ENCODE results near the gene APBB1.

APBB1 gene

GRCh38 chr11:6443269-6444003 lies 24.5 kb upstream of the APBB1 start:
- no peak overlapping the region for H3K27ac ChIP-seq (ENCODE audit: low read depth, low read length, poor library complexity, severe bottlenecking)
- no peaks in the 10 kb centered on the region for H3K4me1 ChIP-seq (ENCODE audit: insufficient read depth, low read length, severe bottlenecking)
- H3K9me3 ChIP-seq (ENCODE audit: low read length): no peaks in the 10 kb centered on the region
- TF ChIP-seq CTCF (IDR thresholded peaks at IDR 0.05; ENCODE audit: low read length) (peak; percentile 91), EZH2 (IDR thresholded peaks at IDR 0.05; ENCODE audit: borderline replicate concordance, low read length) (no peak)
- no peak overlapping the region for H3K4me2 ChIP-seq (ENCODE audit: low read length)
- H3K9me2 ChIP-seq (ENCODE audit: low read depth, low read length): no peaks in the 10 kb centered on the region
- no peaks in the 10 kb centered on the region for H3F3A ChIP-seq (ENCODE audit: insufficient read depth, low read length)
- no peaks in the 10 kb centered on the region for H4K20me1 ChIP-seq (ENCODE audit: insufficient read depth, low read length)
- no peaks in the 10 kb centered on the region for H3K36me3 ChIP-seq (ENCODE audit: insufficient read depth, low read length)
- H3K27me3 ChIP-seq (ENCODE audit: insufficient read depth, low read length): no peaks in the 10 kb centered on the region
- H2AFZ ChIP-seq (ENCODE audit: low read length): no peak overlapping the region
- H3K9ac ChIP-seq (ENCODE audit: low read length): no peak overlapping the region
- H3K4me3 ChIP-seq (ENCODE audit: low read depth, low read length, poor library complexity, severe bottlenecking): no peak overlapping the region
- H3K79me2 ChIP-seq (ENCODE audit: insufficient read depth, low read length): no peaks in the 10 kb centered on the region

DNA sequence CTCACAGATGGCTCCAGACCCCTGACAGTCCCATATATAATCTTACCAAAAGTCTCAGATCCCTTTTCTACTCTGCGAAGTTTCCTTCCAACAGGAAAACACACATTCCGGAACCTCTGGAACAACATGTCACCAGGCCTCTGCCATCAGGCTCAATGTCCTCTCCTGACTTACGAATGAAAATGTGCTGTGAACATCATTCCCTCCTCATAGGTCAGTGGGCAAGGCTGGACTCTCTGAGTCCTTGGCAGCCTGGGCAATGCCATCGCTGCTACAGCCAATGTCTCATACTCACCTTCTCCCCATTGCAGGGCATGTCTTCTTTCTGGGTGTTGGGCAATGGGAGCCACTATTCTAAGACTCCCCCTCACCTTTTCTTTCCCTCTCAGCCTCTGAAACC lies 23.5 kb upstream of the APBB1 start:
- Histone ChIP-seq H4K20me1 (ENCODE audit: insufficient read depth, low read length) (no peaks in the 10 kb centered on the region), H3K27ac (ENCODE audit: low read depth, low read length, poor library complexity, severe bottlenecking) (no peak overlapping the region)

DNA sequence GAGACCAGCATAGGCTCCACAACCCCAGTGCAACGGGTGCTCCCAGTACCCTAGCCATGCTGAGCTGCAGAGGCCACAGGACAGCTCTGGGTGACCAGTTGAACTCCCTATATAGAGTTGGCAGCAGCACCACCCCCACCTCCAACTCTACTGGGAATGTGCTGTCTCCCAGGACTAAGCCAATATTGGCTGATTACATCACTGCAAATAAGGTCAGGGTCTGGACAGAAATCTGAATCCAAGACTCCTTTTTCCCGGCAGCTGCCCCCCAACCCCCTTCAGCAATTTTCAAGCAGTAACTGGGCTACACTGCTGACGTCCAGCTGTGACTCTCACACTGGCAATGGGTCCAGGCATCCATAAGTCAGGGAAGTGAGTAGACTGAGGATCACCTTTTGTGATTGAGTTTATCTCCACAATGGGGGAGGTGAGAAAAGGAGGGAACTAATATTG lies 22.0 kb upstream of the APBB1 start, which contains the start of gene HPX:
Gene HPX (minus strand): TSS at position 82 of the 453 bp plus-strand sequence. CDS start 24 bp downstream, at position 58.
- Histone ChIP-seq H3K36me3 (ENCODE audit: insufficient read depth, low read length) (no peaks in the 10 kb centered on the region), H3K9ac (ENCODE audit: low read length) (no peak within 1 kb of the TSS), H3K27me3 (ENCODE audit: insufficient read depth, low read length) (no peaks in the 10 kb centered on the region), H3K4me1 (ENCODE audit: insufficient read depth, low read length, severe bottlenecking) (peaks cover 3% of the 10 kb centered on the region), H4K20me1 (ENCODE audit: insufficient read depth, low read length) (no peaks in the 10 kb centered on the region), H2AFZ (ENCODE audit: low read length) (no peak within 1 kb of the TSS), H3K4me2 (ENCODE audit: low read length) (no peak within 1 kb of the TSS), H3F3A (ENCODE audit: insufficient read depth, low read length) (no peaks in the 10 kb centered on the region), H3K4me3 (ENCODE audit: low read depth, low read length, poor library complexity, severe bottlenecking) (no peak within 1 kb of the TSS), H3K9me3 (ENCODE audit: low read length) (no peaks in the 10 kb centered on the region), H3K79me2 (ENCODE audit: insufficient read depth, low read length) (no peaks in the 10 kb centered on the region), H3K9me2 (ENCODE audit: low read depth, low read length) (no peaks in the 10 kb centered on the region), H3K27ac (ENCODE audit: low read depth, low read length, poor library complexity, severe bottlenecking) (no peak within 1 kb of the TSS)
- no peak for TF ChIP-seq CTCF (IDR thresholded peaks at IDR 0.05; ENCODE audit: low read length)

More for the DNA sequence above, 23.5 kb upstream of the APBB1 start:
- H2AFZ ChIP-seq (ENCODE audit: low read length): no peak overlapping the region
- H3K9me2 ChIP-seq (ENCODE audit: low read depth, low read length): no peaks in the 10 kb centered on the region
- H3K36me3 ChIP-seq (ENCODE audit: insufficient read depth, low read length): no peaks in the 10 kb centered on the region
- no peak overlapping the region for H3K4me2 ChIP-seq (ENCODE audit: low read length)
- H3K9me3 ChIP-seq (ENCODE audit: low read length): no peaks in the 10 kb centered on the region
- no peaks in the 10 kb centered on the region for H3K79me2 ChIP-seq (ENCODE audit: insufficient read depth, low read length)
- no peak overlapping the region for H3K9ac ChIP-seq (ENCODE audit: low read length)
- H3K4me1 ChIP-seq (ENCODE audit: insufficient read depth, low read length, severe bottlenecking): peaks cover 3% of the 10 kb centered on the region
- H3K4me3 ChIP-seq (ENCODE audit: low read depth, low read length, poor library complexity, severe bottlenecking): no peak overlapping the region
- H3F3A ChIP-seq (ENCODE audit: insufficient read depth, low read length): no peaks in the 10 kb centered on the region
- no peak for TF ChIP-seq CTCF (IDR thresholded peaks at IDR 0.05; ENCODE audit: low read length)
- TF ChIP-seq EZH2 (IDR thresholded peaks at IDR 0.05; ENCODE audit: borderline replicate concordance, low read length): no peak
- H3K27me3 ChIP-seq (ENCODE audit: insufficient read depth, low read length): no peaks in the 10 kb centered on the region

Measured in OCI-LY1 (cell line).